HepG2 (cell line): Measurements from ENCODE around the gene TAPBP. TPM values are rescaled to one million over a fixed set of nuclear protein-coding genes. Genes with fewer than 3 reads are reported as not detected.
A peak's percentile ranks its signal among the peaks of the same experiment; 100 is the strongest.

Experiments used
- BHLHE40 ChIP-seq: IDR thresholded peaks from 2 replicates; pipeline ENCODE4 v1.6.1; 2011; ENCODE audit warnings: low read length, improper control_type of control experiment
- E2F2 ChIP-seq: sonication (generic); formaldehyde crosslinking; IDR thresholded peaks from 2 replicates; pipeline ENCODE4 v1.4.0; 2020; ENCODE audit warnings: missing genetic modification reagents, borderline replicate concordance
- FOXO4 ChIP-seq: sonication (generic); formaldehyde crosslinking; conservative IDR thresholded peaks from 2 replicates; pipeline ENCODE4 v1.8.1; 2023; ENCODE audit warnings: missing genetic modification reagents
- GABPA ChIP-seq, 2 experiments: IDR thresholded peaks; 2 replicates each; pipeline ENCODE4 v1.6.1; 2011 to 2016; ENCODE audit warnings: low read depth in 2 of 2, low read length in 1 of 2, missing biosample characterization in 1 of 2, missing genetic modification characterization in 1 of 2
- KDM2A ChIP-seq: sonication (generic); formaldehyde crosslinking; IDR thresholded peaks from 2 replicates; pipeline ENCODE4 v1.4.0; 2020; ENCODE audit warnings: low read depth, missing genetic modification reagents, borderline replicate concordance
- PRDM10 ChIP-seq: sonication (generic); formaldehyde crosslinking; IDR thresholded peaks from 2 replicates; pipeline ENCODE4 v1.4.0; 2020; ENCODE audit warnings: low read depth, missing genetic modification reagents
- USF2 ChIP-seq, 2 experiments: sonication (generic) in 1 of 2; formaldehyde crosslinking in 1 of 2; IDR thresholded peaks; 2 replicates each; pipeline versions ENCODE4 v1.5.1 to v1.6.1; 2011 to 2020; ENCODE audit warnings: borderline replicate concordance in 1 of 2, low read depth in 1 of 2, low read length in 1 of 2, mild to moderate bottlenecking in 1 of 2, missing genetic modification reagents in 1 of 2, moderate library complexity in 1 of 2
- XRCC5 ChIP-seq: fragments of 200-400 bp; formaldehyde crosslinking; optimal IDR thresholded peaks from 2 replicates; pipeline ENCODE3; 2017; ENCODE audit warnings: mild to moderate bottlenecking, low read length
- YEATS2 ChIP-seq: sonication (generic); formaldehyde crosslinking; IDR thresholded peaks from 2 replicates; pipeline ENCODE4 v1.4.0; 2020; ENCODE audit warnings: missing genetic modification reagents, borderline replicate concordance
- ZBTB38 ChIP-seq: sonication (generic); formaldehyde crosslinking; IDR thresholded peaks from 2 replicates; pipeline ENCODE4 v1.5.1; 2020; ENCODE audit warnings: mild to moderate bottlenecking, missing genetic modification reagents
- ZNF547 ChIP-seq: sonication (generic); formaldehyde crosslinking; IDR thresholded peaks from 2 replicates; pipeline ENCODE4 v1.5.1; 2020; ENCODE audit warnings: mild to moderate bottlenecking, missing genetic modification reagents
- ZNF574 ChIP-seq: sonication (generic); formaldehyde crosslinking; IDR thresholded peaks from 2 replicates; pipeline ENCODE4 v1.4.0; 2020; ENCODE audit warnings: missing genetic modification reagents
- ZNF883 ChIP-seq: sonication (generic); formaldehyde crosslinking; IDR thresholded peaks from 2 replicates; pipeline ENCODE4 v1.5.1; 2020; ENCODE audit warnings: mild to moderate bottlenecking, missing genetic modification reagents; ENCODE audit errors: not compliant biosample characterization
- ZSCAN5A ChIP-seq: sonication (generic); formaldehyde crosslinking; IDR thresholded peaks from 2 replicates; pipeline ENCODE4 v1.8.0; 2022; ENCODE audit warnings: mild to moderate bottlenecking, missing genetic modification reagents, borderline replicate concordance
- polyA plus RNA-seq, 8 experiments: library from polyadenylated mRNA; depleted of rRNA in 3 of 8; stranded (reverse) in 7 of 8; unstranded in 1 of 8; fragments of >200 nt; fragmentation: Illumina TruSeq in 4 of 8; extraction: Trizol in 4 of 8; gene quantifications; 2 replicates each; pipeline versions ENCODE4 v1.2.1 to v1.2.3, GENCODE V29; 2011 to 2016; ENCODE audit warnings: low read depth in 4 of 8, missing spikeins in 1 of 8, mixed read lengths in 1 of 8; ENCODE audit not compliant: insufficient read depth in 1 of 8
- total RNA-seq, 5 experiments: library from RNA; depleted of rRNA; stranded (reverse); fragments of >200 nt; fragmentation: Illumina TruSeq; extraction: Trizol; gene quantifications; 2 replicates each; pipeline ENCODE4 v1.2.3, GENCODE V29; 2016; ENCODE audit warnings: low read depth in 1 of 5

TAPBP gene
- total and polyA plus RNA-seq, 2 of the 13 experiments (the other 11 are each of a cell fraction or from before 2014, with no cell fraction given): 27.4 to 32.3 TPM

- TF ChIP-seq PRDM10 (CRISPR knock-in tag): peak; percentile 84; the same call in 1 of the 2 replicates
- peak; percentile 46; the same call in 1 of the 2 replicates for TF ChIP-seq YEATS2 (CRISPR knock-in tag)
- no peak for TF ChIP-seq ZNF883 (CRISPR knock-in tag)
- TF ChIP-seq BHLHE40: peak; percentile 30; the same call in 1 of the 2 replicates
- no peak for TF ChIP-seq ZNF547 (CRISPR knock-in tag)
- TF ChIP-seq E2F2 (CRISPR knock-in tag): no peak
- 0 out of 2 replicates have a peak, but pooled peaks have one; percentile 14 for TF ChIP-seq KDM2A (CRISPR knock-in tag)
- no peak for TF ChIP-seq ZBTB38
- TF ChIP-seq XRCC5: peak; percentile 99
- peak; percentile 31 for TF ChIP-seq ZNF574 (CRISPR knock-in tag)
- no peak for TF ChIP-seq ZSCAN5A (CRISPR knock-in tag)
- no peak for TF ChIP-seq GABPA (IDR thresholded peaks at IDR 0.05; ENCODE audit: low read depth, low read length)
- TF ChIP-seq GABPA (CRISPR knock-in tag; IDR thresholded peaks at IDR 0.05; ENCODE audit: low read depth): peak; percentile 78
- TF ChIP-seq USF2 (IDR thresholded peaks at IDR 0.05; ENCODE audit: low read depth, low read length): no peak
- TF ChIP-seq USF2 (CRISPR knock-in tag; IDR thresholded peaks at IDR 0.05; ENCODE audit: borderline replicate concordance): no peak
- peak; percentile 88; the same call in 1 of the 2 replicates for TF ChIP-seq FOXO4 (CRISPR knock-in tag)
These were observed 33.8 kb downstream of the TAPBP start (continued) for GRCh38 chr6:33279971-33280511.
